AG10803 (cell line): Measurements from ENCODE around the gene CD2.

ENCODE experiments used
- DNase-seq: peaks from one replicate; pipeline ENCODE4 v3.0.0; 2010; ENCODE audit warnings: low read depth
- H3K4me3 ChIP-seq: 2 replicates; pipeline ENCODE4 v1.5.1; 2011; ENCODE audit warnings: mild to moderate bottlenecking, low read length, control low read depth
- TF ChIP-seq, protein P1 (sequence below): conservative IDR thresholded peaks from 2 replicates; pipeline ENCODE4 v1.5.1; 2011; ENCODE audit warnings: mild to moderate bottlenecking, low read length, control low read depth, inconsistent platforms

Gene CD2

DNA sequence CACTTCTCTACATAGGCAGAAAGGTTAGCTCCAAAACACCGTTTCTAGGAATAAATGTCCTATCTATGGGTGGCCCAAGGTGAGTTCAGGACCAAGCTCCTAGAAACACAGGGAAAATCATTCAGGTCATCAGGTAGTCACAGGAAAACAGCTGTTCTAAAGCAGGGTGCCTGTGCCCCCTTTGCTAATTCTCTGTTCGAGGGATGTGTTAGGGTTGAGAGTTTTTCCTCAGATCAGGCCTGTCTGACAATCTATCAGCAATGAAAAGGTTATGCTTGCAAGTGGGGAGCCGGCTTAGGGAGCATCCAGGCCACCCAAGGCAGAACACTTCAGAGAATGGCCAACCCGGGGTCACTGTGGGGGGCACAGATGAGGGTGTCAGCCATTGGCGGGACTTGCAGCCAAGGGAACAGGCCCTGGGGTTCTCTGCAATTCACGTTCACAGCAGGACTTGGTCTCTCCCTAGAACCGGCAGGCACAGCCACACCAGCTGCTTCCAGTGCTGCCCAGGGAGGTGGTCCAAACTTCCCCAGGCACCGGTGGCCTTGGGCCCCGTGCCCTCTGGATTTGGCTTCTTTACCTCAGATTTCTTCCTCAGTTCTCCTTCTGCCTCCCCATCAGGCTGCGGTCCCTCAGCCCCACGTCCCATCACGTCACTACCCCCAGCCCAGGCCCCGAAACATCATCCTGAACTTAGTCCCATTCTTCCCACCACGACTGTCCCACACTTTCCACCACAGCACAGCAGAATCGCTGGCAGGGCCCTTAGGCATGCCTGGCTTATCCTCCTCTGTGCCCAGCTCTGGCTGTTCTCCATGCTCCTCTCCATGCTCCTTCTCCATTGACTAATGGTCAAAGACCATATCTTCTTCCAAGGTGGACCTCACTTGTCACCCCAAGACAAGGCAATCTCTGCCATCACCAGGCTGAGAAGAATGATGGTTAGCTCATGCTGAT lies 11.0 kb downstream of the CD2 start:
- no peak overlapping the region for H3K4me3 ChIP-seq
- TF ChIP-seq, protein P1, sequence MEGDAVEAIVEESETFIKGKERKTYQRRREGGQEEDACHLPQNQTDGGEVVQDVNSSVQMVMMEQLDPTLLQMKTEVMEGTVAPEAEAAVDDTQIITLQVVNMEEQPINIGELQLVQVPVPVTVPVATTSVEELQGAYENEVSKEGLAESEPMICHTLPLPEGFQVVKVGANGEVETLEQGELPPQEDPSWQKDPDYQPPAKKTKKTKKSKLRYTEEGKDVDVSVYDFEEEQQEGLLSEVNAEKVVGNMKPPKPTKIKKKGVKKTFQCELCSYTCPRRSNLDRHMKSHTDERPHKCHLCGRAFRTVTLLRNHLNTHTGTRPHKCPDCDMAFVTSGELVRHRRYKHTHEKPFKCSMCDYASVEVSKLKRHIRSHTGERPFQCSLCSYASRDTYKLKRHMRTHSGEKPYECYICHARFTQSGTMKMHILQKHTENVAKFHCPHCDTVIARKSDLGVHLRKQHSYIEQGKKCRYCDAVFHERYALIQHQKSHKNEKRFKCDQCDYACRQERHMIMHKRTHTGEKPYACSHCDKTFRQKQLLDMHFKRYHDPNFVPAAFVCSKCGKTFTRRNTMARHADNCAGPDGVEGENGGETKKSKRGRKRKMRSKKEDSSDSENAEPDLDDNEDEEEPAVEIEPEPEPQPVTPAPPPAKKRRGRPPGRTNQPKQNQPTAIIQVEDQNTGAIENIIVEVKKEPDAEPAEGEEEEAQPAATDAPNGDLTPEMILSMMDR = no peak
- no peak for DNase-seq

DNA sequence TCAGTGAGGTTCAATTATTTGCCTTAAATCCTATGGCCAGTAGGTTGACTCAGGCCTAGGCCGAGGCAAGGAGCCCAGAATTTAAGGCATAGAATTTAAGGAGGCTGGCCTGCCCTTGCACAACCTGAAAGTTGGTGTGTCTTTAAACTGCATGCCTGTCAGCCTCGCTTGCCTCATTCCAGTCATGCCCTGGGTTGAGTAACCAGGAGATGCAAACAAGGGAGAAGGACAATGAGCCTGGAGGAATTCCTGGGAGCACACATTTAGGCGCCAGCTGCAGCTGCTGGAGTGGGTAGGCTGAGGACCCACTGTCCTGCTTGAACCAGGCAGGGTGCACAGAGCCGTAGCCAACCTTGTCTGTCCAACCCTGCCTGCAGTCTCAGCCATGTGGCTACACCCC lies 11.7 kb downstream of the CD2 start:
- DNase-seq = peak; percentile 47
- TF ChIP-seq, protein P1 = no peak
- no peak overlapping the region for H3K4me3 ChIP-seq

DNA sequence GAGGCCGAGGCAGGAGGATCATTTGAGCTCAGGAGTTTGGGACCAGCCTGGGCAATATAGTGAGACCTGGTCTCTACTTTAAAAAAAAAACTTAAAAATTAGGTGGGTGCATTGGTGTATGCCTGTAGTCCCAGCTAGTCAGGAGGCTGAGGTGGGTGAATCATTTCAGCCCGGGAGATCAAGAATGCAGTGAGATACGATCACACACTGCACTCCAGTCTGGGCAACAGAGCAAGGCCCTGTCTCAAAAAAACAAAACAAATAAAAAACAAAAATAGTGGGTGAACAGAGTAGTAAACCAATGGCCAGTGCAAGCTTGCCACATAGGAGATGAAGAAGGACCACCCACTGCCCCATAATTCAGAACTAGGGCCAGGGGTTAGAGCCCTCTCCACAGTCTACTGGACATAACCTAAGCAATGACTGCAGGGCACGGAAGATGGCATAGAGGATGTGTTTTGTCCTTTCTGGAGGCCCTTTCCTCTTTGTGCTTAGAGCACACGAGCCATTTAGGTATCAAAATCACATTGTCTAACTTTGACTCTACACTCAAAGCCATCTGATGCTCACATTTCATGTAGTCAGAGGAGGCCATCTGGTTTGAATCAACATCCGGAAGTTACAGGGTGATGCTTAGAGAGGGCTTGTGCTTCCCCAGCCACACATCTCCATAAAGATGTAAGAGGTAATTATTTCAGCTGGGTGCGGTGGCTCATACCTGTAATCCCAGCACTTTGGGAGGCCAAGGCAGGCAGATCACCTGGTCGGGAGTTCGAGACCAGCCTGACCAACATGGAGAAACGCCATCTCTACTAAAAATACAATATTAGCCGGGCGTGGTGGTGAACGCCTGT lies 12.6 kb downstream of the CD2 start:
- H3K4me3 ChIP-seq = no peak overlapping the region
- DNase-seq = peak; percentile 40
- TF ChIP-seq, protein P1 = no peak

DNA sequence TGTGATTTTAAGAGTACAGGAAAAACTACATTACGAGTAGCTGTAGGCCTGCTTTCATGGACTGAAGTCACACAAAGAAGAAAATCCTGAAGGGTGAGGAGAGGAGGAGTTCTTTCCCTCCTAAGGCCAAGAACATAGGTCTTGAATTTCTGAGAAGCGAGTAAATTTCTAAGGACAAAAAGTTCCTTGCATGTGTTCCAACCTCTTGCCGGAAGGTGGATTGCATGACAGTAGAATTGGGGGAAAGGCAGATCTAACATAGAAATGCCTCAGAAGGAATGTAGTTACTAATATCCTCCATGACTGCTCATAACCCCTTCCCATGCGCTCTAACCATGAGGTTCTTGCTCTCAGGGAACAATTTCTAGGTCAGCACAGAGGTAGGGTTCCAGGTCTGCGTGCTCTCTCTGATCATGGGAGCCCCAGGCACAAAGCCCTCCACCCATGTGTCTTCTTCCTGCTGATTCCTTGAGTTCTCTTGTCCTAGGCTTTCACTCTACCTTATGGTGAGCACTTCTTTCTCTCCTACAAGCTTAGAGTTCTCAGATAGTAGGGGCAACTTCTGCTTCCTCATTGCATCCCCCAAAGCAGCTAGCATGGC lies 13.7 kb downstream of the CD2 start:
- H3K4me3 ChIP-seq = no peak overlapping the region
- no peak for DNase-seq
- TF ChIP-seq, protein P1 = no peak

DNA sequence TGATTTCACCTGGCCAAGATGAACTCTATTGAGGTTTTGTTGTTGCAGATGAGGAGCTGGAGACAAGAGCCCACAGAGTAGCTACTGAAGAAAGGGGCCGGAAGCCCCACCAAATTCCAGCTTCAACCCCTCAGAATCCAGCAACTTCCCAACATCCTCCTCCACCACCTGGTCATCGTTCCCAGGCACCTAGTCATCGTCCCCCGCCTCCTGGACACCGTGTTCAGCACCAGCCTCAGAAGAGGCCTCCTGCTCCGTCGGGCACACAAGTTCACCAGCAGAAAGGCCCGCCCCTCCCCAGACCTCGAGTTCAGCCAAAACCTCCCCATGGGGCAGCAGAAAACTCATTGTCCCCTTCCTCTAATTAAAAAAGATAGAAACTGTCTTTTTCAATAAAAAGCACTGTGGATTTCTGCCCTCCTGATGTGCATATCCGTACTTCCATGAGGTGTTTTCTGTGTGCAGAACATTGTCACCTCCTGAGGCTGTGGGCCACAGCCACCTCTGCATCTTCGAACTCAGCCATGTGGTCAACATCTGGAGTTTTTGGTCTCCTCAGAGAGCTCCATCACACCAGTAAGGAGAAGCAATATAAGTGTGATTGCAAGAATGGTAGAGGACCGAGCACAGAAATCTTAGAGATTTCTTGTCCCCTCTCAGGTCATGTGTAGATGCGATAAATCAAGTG lies 14.3 kb downstream of the CD2 start:
- TF ChIP-seq, protein P1 = no peak
- no peak overlapping the region for H3K4me3 ChIP-seq
- DNase-seq = no peak

DNA sequence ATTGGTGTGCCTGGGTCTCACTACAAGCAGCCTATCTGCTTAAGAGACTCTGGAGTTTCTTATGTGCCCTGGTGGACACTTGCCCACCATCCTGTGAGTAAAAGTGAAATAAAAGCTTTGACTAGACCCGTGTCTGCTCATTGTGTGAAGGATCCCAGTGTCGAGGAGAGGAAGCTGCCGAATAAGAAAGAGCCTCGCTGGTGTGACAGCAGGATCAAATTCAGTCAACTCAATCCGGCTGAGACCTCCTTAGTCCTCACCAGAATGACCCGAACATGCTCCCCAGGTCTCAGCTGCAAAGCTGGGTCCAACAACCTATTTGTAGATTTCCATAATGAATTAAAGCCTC lies 14.8 kb downstream of the CD2 start:
- H3K4me3 ChIP-seq = no peak overlapping the region
- DNase-seq = no peak
- TF ChIP-seq, protein P1 = no peak
